A172 (cell line): ENCODE data around the gene CHTOP. TPM values are rescaled to one million over a fixed set of nuclear protein-coding genes. Genes with fewer than 3 reads are reported as not detected.
"Not testable (repeated sequence)": the region's sequence is repeated elsewhere in the genome, so short reads cannot be mapped to it uniquely, and the experiment has no call there.

ENCODE experiments used
- DNase-seq: peaks from one replicate; pipeline ENCODE4 v3.0.0-alpha.2; 2015; ENCODE audit warnings: low spot score
- total RNA-seq: library from RNA; depleted of rRNA; stranded (reverse); fragments of >200 nt; shearing (Covaris generic); gene quantifications from 2 replicates; pipeline ENCODE4 v1.2.3, GENCODE V29; 2014; rRNA removed

CHTOP gene
- total RNA-seq: 49.0 and 60.8 TPM in 2 replicates

GRCh38 chr1:153633754-153634665, at the start of gene CHTOP:
CHTOP (plus strand) TSS chr1:153634066; CDS start chr1:153636589, 2,523 bp downstream.
- DNase-seq: peak; percentile 98

DNA sequence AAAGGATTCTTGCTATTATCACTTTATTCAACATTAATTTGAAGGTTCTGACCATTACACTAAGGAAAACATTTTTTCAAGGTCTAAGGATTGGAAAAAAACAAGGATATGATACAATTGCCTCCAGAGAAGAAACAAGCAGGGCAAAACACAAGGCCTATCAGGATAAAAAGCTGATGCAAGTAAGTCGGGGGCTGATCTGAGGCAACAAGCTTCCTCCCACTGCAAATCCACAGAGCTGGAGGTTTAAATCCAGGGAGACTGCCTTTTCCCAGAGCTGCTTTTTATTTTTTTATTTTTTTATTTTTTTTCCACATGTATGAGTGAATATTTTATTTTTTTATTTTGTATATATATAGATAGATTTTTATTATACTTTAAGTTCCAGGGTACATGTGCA, 48.9 kb upstream of the CHTOP start:
- no peak for DNase-seq

DNA sequence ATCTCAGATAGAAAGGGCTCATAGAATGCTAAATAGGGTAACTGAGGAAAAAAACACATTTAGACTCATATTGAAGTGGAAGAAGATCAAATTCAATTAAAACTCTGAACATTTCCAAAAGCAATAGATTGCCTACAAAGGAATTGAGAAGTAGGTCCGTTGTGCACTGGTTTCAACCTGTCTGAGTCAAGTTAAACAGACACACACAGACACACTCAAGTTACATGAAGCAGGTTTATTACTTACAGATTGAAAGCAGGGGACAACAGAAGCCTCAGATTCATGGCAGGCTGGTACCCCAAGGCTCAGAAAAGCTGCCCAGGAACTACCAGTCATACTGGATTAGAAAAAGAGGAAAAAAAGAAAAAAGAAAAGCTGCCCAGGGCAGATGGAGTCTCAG, 47.5 kb upstream of the CHTOP start:
- DNase-seq: no peak

GRCh38 chr1:153587314-153587713, 46.6 kb upstream of the CHTOP start:
- peak; percentile 44 for DNase-seq

DNA sequence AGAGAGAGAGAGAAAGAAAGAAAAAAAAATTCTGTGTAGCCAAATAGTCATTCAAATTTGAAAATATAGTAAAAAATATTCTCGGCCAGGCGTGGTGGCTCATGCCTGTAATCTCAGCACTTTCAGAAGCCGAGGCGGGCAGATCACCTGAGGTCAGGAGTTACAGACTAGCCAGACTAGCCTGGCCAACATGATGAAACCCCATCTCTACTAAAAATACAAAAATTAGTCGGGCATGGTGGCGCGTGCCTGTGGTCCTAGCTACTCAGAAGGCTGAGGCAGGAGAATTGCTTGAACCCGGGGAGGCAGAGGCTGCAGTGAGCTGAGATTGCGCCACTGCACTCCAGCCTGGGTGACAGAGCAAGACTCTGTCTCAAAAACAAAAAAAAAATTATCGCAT, 45.8 kb upstream of the CHTOP start:
- not testable (repeated sequence) for DNase-seq

DNA sequence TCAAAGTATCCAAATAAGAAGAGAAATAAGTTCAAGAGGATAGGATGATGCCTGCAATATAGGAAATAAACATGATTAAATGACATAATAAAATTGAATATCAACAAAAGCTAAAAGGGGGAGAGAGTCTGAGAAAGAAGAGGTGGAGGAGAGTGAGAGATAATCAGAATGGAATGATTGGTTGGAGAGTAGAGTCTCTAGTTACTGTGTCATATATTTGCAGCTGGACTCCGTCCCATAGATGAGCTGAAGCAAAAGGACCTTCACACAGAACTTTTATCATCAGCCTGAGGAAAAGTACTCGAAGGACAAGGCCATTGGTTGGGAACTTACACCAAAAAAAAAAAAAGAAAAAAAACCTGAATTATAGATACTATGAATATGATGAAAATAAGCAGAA, 45.4 kb upstream of the CHTOP start:
- DNase-seq: no peak

- DNase-seq: no peak
Measured at GRCh38 chr1:153592748-153593147, 41.1 kb upstream of the CHTOP start.

DNA sequence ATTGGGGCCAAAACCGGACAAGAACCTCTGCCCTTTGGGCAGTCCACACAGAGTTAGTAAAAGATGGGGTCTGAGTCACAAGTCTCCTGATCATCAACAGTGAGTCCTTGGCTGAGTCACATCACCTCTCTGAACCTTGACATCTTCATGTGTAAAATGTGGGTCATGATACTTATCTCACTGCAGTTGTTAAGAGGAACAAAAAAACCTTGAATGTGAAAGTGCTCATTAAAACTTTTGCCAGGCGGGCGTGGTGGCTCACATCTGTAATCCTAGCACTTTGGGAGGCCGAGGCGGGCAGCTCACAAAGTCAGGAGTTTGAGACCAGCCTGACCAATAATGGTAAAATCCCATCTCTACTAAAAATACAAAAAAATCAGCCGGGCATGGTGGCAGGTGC, 36.7 kb upstream of the CHTOP start:
- DNase-seq: peak; percentile 91

GRCh38 chr1:153598309-153599172, 35.3 kb upstream of the CHTOP start:
- peak; percentile 71 for DNase-seq

DNA sequence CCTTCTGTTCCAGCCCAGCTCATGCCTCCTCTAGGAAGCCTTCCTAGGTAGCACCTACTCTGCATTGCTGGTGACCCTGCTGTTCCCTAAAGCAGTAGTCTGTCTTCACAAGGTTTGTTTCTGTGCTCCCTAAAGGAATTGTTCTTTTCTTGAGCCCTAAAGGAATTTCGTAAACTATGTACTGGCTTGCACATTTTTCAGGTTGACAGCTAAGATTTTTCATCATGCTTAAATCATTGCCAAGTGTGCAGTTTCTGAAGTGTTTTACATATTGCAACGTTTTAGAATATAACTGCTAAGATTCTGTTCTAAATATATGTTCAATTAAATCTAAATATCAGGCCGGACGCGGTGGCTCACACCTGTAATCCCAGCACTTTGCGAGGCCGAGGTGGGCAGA, 34.0 kb upstream of the CHTOP start:
- no peak for DNase-seq

DNA sequence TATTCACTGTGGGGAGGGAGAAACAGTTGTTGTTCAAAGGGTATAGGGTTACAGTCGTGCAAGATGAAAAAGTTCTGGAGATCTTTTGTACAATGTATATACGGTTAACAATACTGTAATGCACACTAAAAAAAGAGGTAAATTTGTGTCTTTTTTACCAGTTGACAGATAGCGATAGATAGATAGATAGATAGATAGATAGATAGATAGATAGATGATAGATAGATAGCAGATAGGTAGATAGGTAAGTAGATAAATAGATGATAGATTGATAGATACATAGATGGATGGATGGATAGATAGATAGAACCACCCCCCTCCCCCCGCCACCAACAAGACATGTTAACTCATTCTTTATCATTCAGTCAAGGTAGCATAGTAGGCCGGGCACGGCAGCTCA, 31.1 kb upstream of the CHTOP start:
- DNase-seq: no peak

- no peak for DNase-seq
Measured at GRCh38 chr1:153606194-153606593, 27.7 kb upstream of the CHTOP start.

DNA sequence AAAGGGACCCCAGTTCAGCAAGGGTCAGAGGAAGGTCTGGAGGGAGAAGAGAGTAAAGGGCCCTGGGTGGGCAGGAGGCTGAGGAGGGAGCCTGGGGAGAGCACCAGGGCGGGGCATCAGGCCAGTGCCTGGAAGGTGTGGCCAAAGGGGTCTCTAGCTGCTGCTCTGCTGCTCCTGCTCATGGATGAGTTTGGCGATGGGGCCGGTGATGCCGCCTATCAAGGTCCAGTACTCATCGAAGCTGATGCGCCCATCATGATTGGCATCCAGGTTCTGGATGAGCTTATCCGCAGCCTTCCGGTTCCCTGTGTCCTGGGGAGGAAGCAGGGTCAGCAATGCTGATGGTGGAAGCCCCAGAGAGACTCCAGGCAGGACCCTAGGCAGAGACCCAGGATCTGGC, 26.5 kb upstream of the CHTOP start:
- no peak for DNase-seq

DNA sequence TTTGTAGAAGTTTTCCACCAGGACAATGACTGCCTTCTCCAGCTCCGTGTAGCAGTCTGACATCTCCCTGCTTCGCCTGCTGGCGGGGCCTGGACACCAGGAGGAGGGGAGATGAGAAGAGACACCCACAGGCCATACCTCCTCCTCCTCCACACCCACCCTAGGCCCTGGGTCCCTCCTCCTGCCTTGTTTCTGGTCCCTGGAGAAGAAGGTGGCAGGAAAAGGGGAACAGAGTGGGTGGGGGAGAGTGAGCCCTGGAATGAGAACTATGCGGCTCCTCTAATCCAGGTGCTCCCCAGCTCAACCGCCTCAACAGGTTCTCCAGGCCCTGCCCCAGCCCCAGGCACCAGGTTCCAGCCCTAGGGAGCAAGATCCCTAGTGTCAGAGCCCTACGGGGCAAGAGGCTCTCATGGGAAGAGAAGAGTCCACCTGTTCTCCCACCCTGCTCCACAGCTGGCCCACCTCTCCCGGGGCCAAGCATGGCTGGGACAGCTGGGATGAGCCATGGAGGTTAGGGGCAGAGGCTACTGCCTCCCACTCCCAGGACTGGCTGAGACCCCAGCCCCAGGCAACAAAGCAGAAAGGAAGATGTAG, 25.7 kb upstream of the CHTOP start:
- peak; percentile 63 for DNase-seq

DNA sequence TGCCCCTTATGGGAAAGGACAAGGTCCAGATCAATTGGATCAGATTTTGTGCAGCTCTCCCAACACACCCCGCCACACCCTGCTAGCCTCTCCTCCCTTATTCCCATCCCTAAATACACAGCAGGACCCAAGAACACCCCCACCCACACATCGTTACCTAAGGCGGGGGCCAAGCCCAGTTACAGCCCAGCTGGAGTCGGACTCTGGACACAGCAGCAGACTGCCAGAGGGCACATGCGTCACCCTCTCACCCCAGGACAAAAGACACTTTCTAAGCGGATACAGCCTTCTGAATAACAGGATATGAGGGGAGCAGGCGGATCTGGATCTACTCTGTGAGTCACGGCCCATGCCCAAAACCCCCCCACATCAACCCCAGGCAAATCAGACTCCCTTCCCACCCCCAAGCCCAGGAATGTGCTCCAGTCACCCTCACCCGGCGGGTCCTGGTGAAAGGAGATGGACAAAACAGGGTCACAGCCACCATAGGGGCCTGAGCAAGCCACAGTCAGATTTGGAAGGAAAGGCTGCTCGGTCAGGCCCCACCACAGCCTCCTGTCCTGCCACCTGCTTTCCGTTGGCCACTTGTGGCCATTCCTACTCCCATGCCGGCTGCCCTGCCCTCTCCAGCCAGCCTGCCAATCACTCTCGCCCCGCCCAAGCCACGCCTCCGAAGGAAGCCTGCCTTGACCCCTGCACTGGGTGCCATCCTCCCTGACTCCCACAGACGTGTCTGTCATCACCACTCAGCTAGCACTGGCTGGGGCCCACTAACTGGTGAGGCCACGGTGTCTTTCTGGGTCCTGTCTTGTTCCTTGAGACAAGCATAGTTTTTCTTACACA, 24.9 kb upstream of the CHTOP start:
- peak; percentile 98 for DNase-seq

DNA sequence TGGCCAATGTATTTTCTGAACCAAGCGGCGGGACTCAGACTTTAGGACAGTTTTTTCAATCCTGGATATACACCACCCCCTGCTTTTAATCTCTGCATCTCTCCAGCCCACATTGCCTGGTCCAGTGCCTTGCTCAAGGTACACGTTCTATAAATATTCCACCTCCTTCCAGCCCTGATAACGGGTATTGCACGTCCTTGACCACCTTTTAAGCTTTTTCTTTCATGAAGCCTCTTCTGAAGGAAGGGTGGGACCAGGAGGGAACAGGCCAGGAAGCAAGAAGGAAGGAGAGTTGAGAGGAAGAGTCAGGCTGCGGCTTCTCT, 24.3 kb upstream of the CHTOP start:
- peak; percentile 34 for DNase-seq

GRCh38 chr1:153610334-153610733, 23.5 kb upstream of the CHTOP start:
- DNase-seq: peak; percentile 87

GRCh38 chr1:153610811-153611301, 23.0 kb upstream of the CHTOP start:
- peak; percentile 71 for DNase-seq

- DNase-seq: no peak
Measured at GRCh38 chr1:153611356-153611755, 22.5 kb upstream of the CHTOP start.

GRCh38 chr1:153612111-153612754, 21.6 kb upstream of the CHTOP start:
- DNase-seq: no peak
